ENCODE measurements around the gene KLHL18.

DNA sequence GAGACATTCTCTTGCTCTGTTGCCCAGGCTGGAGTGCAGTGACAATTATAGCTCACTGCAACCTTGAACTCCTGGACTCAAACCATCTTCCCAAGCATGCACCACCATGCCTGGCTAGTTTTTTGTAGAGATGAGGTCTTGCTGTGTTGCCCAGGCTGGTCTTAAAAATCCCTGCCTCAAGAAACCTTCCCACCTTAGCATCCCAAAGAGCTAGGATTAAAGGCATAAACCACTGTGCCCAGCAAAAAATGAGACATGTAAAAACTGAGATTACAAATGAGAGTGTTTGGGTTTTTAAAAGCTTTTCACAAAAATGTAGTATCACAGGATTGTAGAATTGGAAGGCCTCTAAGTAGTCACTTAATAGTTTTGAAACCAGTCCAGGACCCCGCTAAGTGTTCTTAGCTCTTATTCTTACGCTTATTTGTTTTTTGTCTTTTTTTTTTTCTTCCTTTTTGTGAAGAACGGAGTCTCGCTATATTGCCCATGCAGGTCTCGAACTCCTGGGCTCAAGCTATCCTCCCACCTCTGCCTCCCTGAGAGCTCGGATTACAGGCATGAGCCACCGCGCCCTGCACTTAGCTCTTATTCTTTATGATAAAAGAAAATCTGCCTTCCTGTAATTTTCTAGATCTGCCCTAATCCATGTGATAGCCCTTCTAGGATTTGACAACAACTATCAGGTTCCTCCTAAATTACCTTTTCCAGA, 31.5 kb downstream of the KLHL18 start:
- TF ChIP-seq POLR2AphosphoS5 (IDR thresholded peaks at IDR 0.05; ENCODE audit: low read depth, low read length) (no peak), SIN3A (IDR thresholded peaks at IDR 0.05; ENCODE audit: borderline replicate concordance, insufficient read depth, low read depth, low read length) (no peak)
- TF ChIP-seq, protein P1, sequence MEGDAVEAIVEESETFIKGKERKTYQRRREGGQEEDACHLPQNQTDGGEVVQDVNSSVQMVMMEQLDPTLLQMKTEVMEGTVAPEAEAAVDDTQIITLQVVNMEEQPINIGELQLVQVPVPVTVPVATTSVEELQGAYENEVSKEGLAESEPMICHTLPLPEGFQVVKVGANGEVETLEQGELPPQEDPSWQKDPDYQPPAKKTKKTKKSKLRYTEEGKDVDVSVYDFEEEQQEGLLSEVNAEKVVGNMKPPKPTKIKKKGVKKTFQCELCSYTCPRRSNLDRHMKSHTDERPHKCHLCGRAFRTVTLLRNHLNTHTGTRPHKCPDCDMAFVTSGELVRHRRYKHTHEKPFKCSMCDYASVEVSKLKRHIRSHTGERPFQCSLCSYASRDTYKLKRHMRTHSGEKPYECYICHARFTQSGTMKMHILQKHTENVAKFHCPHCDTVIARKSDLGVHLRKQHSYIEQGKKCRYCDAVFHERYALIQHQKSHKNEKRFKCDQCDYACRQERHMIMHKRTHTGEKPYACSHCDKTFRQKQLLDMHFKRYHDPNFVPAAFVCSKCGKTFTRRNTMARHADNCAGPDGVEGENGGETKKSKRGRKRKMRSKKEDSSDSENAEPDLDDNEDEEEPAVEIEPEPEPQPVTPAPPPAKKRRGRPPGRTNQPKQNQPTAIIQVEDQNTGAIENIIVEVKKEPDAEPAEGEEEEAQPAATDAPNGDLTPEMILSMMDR (IDR thresholded peaks at IDR 0.05) = no peak
- TF ChIP-seq, protein P2, sequence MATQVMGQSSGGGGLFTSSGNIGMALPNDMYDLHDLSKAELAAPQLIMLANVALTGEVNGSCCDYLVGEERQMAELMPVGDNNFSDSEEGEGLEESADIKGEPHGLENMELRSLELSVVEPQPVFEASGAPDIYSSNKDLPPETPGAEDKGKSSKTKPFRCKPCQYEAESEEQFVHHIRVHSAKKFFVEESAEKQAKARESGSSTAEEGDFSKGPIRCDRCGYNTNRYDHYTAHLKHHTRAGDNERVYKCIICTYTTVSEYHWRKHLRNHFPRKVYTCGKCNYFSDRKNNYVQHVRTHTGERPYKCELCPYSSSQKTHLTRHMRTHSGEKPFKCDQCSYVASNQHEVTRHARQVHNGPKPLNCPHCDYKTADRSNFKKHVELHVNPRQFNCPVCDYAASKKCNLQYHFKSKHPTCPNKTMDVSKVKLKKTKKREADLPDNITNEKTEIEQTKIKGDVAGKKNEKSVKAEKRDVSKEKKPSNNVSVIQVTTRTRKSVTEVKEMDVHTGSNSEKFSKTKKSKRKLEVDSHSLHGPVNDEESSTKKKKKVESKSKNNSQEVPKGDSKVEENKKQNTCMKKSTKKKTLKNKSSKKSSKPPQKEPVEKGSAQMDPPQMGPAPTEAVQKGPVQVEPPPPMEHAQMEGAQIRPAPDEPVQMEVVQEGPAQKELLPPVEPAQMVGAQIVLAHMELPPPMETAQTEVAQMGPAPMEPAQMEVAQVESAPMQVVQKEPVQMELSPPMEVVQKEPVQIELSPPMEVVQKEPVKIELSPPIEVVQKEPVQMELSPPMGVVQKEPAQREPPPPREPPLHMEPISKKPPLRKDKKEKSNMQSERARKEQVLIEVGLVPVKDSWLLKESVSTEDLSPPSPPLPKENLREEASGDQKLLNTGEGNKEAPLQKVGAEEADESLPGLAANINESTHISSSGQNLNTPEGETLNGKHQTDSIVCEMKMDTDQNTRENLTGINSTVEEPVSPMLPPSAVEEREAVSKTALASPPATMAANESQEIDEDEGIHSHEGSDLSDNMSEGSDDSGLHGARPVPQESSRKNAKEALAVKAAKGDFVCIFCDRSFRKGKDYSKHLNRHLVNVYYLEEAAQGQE (IDR thresholded peaks at IDR 0.05; ENCODE audit: insufficient read depth in 1 of 2, low read depth in 2 of 2, low read length in 1 of 2) = no peak
